Stimulated activated memory B cell treated with anti-CD40 and anti-IgM and Interleukin-4, amounts not matched to agents 10 μg/mL and 1 μg/mL and 100 μg/mL, for 72 hours (primary cell): ENCODE data around the gene ATP13A1.

ENCODE experiments used
- ATAC-seq: fragments of 150-1000 bp; cut with Tn5 transposase; 2 replicates; pipeline ENCODE4 v1.10.0; 2021
- H3K27ac Mint-ChIP-seq: one replicate; pipeline ENCODE4 v1.8.0; 2022; ENCODE audit warnings: mild to moderate bottlenecking, mixed read lengths
- H3K27me3 Mint-ChIP-seq: one replicate; pipeline ENCODE4 v1.8.0; 2022; ENCODE audit warnings: mixed read lengths
- H3K36me3 Mint-ChIP-seq: one replicate; pipeline ENCODE4 v1.8.0; 2022; ENCODE audit warnings: mixed read lengths
- H3K4me1 Mint-ChIP-seq: one replicate; pipeline ENCODE4 v1.8.0; 2022; ENCODE audit warnings: mixed read lengths
- H3K4me3 Mint-ChIP-seq: one replicate; pipeline ENCODE4 v1.8.0; 2022; ENCODE audit warnings: mild to moderate bottlenecking, moderate library complexity, mixed read lengths
- H3K9me3 Mint-ChIP-seq: one replicate; pipeline ENCODE4 v1.8.0; 2022; ENCODE audit warnings: mixed read lengths

ATP13A1 gene

GRCh38 chr19:19597809-19598306 is 65.6 kb downstream of the ATP13A1 start:
- Mint-ChIP-seq H3K4me3 (peak overlapping the region; percentile 31), H3K27ac (peak overlapping the region; percentile 94), H3K4me1 (peaks cover 66% of the 10 kb centered on the region), H3K27me3 (no peaks in the 10 kb centered on the region), H3K9me3 (no peaks in the 10 kb centered on the region), H3K36me3 (peaks cover 27% of the 10 kb centered on the region)
- ATAC-seq, result peak; percentile 90
